HepG2 (cell line): ENCODE data around the gene GNPAT. TPM values are rescaled to one million over a fixed set of nuclear protein-coding genes. Genes with fewer than 3 reads are reported as not detected.

Experiments used
- ATAC-seq: fragments of 200-7000 bp; cut with Tn5 transposase; 3 replicates; pipeline ENCODE4 v1.9.1; 2020; ENCODE audit warnings: mild to moderate bottlenecking, moderate library complexity
- BruUV-seq: library from RNA; stranded (reverse); fragments of 400-500 nt; replicated peaks from 2 replicates; lab custom pipeline; 2021; lab: Mats Ljungman, UMichigan
- CTCF ChIA-PET: fragments of 300-600 bp; formaldehyde crosslinking; extraction: SDS; loops from one replicate; lab custom pipeline; 2021; ENCODE audit warnings: low total read pairs, inconsistent platforms, low intra/inter-chr PET ratio; lab: Yijun Ruan, JAX
- POLR2A ChIA-PET: fragments of 350-600 bp; sonication (Branson Sonifier 250); formaldehyde crosslinking; loops from one replicate; lab custom pipeline; 2020; ENCODE audit warnings: antibody characterized with exemption, inconsistent platforms; lab: Yijun Ruan, JAX
- DNase-seq: peaks from one replicate; pipeline ENCODE4 v3.0.0-alpha.2; 2015; ENCODE audit warnings: low spot score
- FAIRE-seq: peaks from 3 replicates; lab custom pipeline; 2011; peaks lifted over from hg19 to GRCh38; lab: Jason Lieb, UNC
- H2AFZ ChIP-seq: one replicate; pipeline ENCODE4 v1.6.1; 2011; ENCODE audit warnings: low read length, inconsistent platforms
- H3K27ac ChIP-seq: fragments of 300-600 bp; 3 replicates; pipeline ENCODE4 v1.8.0; 2011; ENCODE audit warnings: mixed run types, mild to moderate bottlenecking, mixed read lengths, low read length, inconsistent platforms; ENCODE audit not compliant: insufficient read depth; ENCODE audit errors: extremely low read length
- H3K27me3 ChIP-seq, 2 experiments: fragments of 200-600 bp in 1 of 2; 2 replicates in 1 of 2; 3 replicates in 1 of 2; pipeline versions ENCODE4 v1.6.0 to v1.8.0; 2011; ENCODE audit warnings: low read length in 2 of 2, mild to moderate bottlenecking in 2 of 2, moderate library complexity in 2 of 2, inconsistent platforms in 1 of 2; ENCODE audit not compliant: insufficient read depth in 2 of 2, control insufficient read depth in 1 of 2
- H3K36me3 ChIP-seq, 2 experiments: fragments of 200-600 bp in 1 of 2; replicated peaks in 1 of 2; 2 replicates in 1 of 2; 3 replicates in 1 of 2; pipeline versions ENCODE4 v1.5.1 to v1.8.0; 2011; ENCODE audit warnings: low read length in 2 of 2, inconsistent platforms in 1 of 2; ENCODE audit not compliant: insufficient read depth in 2 of 2, control insufficient read depth in 1 of 2
- H3K4me1 ChIP-seq: 2 replicates; pipeline ENCODE4 v1.5.1; 2012; ENCODE audit warnings: low read length, inconsistent platforms; ENCODE audit not compliant: insufficient read depth
- H3K4me2 ChIP-seq: 2 replicates; pipeline ENCODE4 v1.6.0; 2011; ENCODE audit warnings: low read depth, low read length, inconsistent platforms
- H3K4me3 ChIP-seq, 3 experiments: fragments of 200-600 bp in 1 of 3; sonication (generic), shearing (Covaris generic) in 1 of 3; replicated peaks in 1 of 3; 2 replicates each; pipeline ENCODE4 v1.5.1; 2011 to 2016; ENCODE audit warnings: low read length in 3 of 3, inconsistent platforms in 2 of 3, low read depth in 2 of 3, mild to moderate bottlenecking in 2 of 3, control low read depth in 1 of 3, mixed read lengths in 1 of 3; ENCODE audit not compliant: insufficient read depth in 1 of 3
- H3K79me2 ChIP-seq: one replicate; pipeline ENCODE4 v1.6.1; 2011; ENCODE audit warnings: low read length, inconsistent platforms; ENCODE audit not compliant: insufficient read depth
- H3K9ac ChIP-seq: 2 replicates; pipeline ENCODE4 v1.6.0; 2011; ENCODE audit warnings: mild to moderate bottlenecking, low read depth, low read length, inconsistent platforms; ENCODE audit not compliant: insufficient read depth
- H3K9me3 ChIP-seq: 2 replicates; pipeline ENCODE4 v1.5.1; 2012; ENCODE audit warnings: mild to moderate bottlenecking, low read length
- H4K20me1 ChIP-seq: 2 replicates; pipeline ENCODE4 v1.6.0; 2011; ENCODE audit warnings: inconsistent platforms, mild to moderate bottlenecking, low read length, moderate library complexity; ENCODE audit not compliant: insufficient read depth
- ETS1 ChIP-seq: sonication (generic); formaldehyde crosslinking; IDR thresholded peaks from 2 replicates; pipeline ENCODE4 v1.4.0; 2020; ENCODE audit warnings: missing genetic modification reagents
- GLI4 ChIP-seq: sonication (generic); formaldehyde crosslinking; IDR thresholded peaks from 2 replicates; pipeline ENCODE4 v1.5.1; 2020; ENCODE audit warnings: missing genetic modification reagents, mild to moderate bottlenecking, moderate library complexity, borderline replicate concordance
- HNF4A ChIP-seq: sonication (generic); formaldehyde crosslinking; IDR thresholded peaks from 2 replicates; pipeline ENCODE4 v1.4.0; 2020; ENCODE audit warnings: missing genetic modification reagents
- KLF12 ChIP-seq: sonication (generic); formaldehyde crosslinking; IDR thresholded peaks from 2 replicates; pipeline ENCODE4 v1.4.0; 2020; ENCODE audit warnings: missing genetic modification reagents, borderline replicate concordance
- MIXL1 ChIP-seq: IDR thresholded peaks from 2 replicates; pipeline ENCODE4 v1.6.1; 2016
- PITX1 ChIP-seq: sonication (generic); formaldehyde crosslinking; IDR thresholded peaks from 2 replicates; pipeline ENCODE4 v1.5.1; 2020; ENCODE audit warnings: mild to moderate bottlenecking, missing genetic modification reagents
- STAT6 ChIP-seq: sonication (generic); formaldehyde crosslinking; IDR thresholded peaks from 2 replicates; pipeline ENCODE4 v1.4.0; 2020; ENCODE audit warnings: missing genetic modification reagents, mild to moderate bottlenecking, borderline replicate concordance
- YEATS2 ChIP-seq: sonication (generic); formaldehyde crosslinking; IDR thresholded peaks from 2 replicates; pipeline ENCODE4 v1.4.0; 2020; ENCODE audit warnings: missing genetic modification reagents, borderline replicate concordance
- ZMYM2 ChIP-seq: sonication (generic); formaldehyde crosslinking; IDR thresholded peaks from 2 replicates; pipeline ENCODE4 v1.8.0; 2022; ENCODE audit warnings: mild to moderate bottlenecking, missing genetic modification reagents
- ZNF143 ChIP-seq: sonication (generic); formaldehyde crosslinking; IDR thresholded peaks from 2 replicates; pipeline ENCODE4 v1.4.0; 2020; ENCODE audit warnings: missing genetic modification reagents
- ZNF460 ChIP-seq: sonication (generic); formaldehyde crosslinking; IDR thresholded peaks from 2 replicates; pipeline ENCODE4 v1.5.1; 2020; ENCODE audit warnings: missing genetic modification reagents, mild to moderate bottlenecking, borderline replicate concordance
- ZNF670 ChIP-seq: sonication (generic); formaldehyde crosslinking; IDR thresholded peaks from 2 replicates; pipeline ENCODE4 v1.8.0; 2022; ENCODE audit warnings: mild to moderate bottlenecking, missing genetic modification reagents, borderline replicate concordance
- WGBS: methylation state at CpG from one replicate; pipeline ENCODE4 v1.1.6; 2017; ENCODE audit warnings: low lambda C conversion rate; 5-methylcytosine and 5-hydroxymethylcytosine counted together
- in situ Hi-C: cut with HindIII; loops from 2 replicates; pipeline ENCODE4 v1.10.0; 2017; ENCODE audit warnings: low pct_unique_long_range_greater_than_20kb; ENCODE audit not compliant: extremely low pct_ligation_motif_present
- intact Hi-C: fragments of 100-400 bp; cut with micrococcal nuclease; formaldehyde crosslinking; loops from one replicate; pipeline ENCODE4 v1.10.0; 2022; ENCODE audit not compliant: unreplicated experiment
- polyA plus RNA-seq, 8 experiments: library from polyadenylated mRNA; depleted of rRNA in 3 of 8; stranded (reverse) in 7 of 8; unstranded in 1 of 8; fragments of >200 nt; fragmentation: Illumina TruSeq in 4 of 8; extraction: Trizol in 4 of 8; gene quantifications; 2 replicates each; pipeline versions ENCODE4 v1.2.1 to v1.2.3, GENCODE V29; 2011 to 2016; ENCODE audit warnings: low read depth in 4 of 8, missing spikeins in 1 of 8, mixed read lengths in 1 of 8; ENCODE audit not compliant: insufficient read depth in 1 of 8
- total RNA-seq, 5 experiments: library from RNA; depleted of rRNA; stranded (reverse); fragments of >200 nt; fragmentation: Illumina TruSeq; extraction: Trizol; gene quantifications; 2 replicates each; pipeline ENCODE4 v1.2.3, GENCODE V29; 2016; ENCODE audit warnings: low read depth in 1 of 5
- TF ChIP-seq, protein P1 (sequence below), 2 experiments: fragments of 450-650 bp in 1 of 2; sonication (generic) in 1 of 2; formaldehyde crosslinking; IDR thresholded peaks; 2 replicates each; pipeline versions ENCODE4 v1.5.0 to v1.8.0; 2020 to 2022; ENCODE audit warnings: mild to moderate bottlenecking in 1 of 2, missing genetic modification reagents in 1 of 2
- TF ChIP-seq, protein P2 (sequence below): sonication (generic); formaldehyde crosslinking; conservative IDR thresholded peaks from 2 replicates; pipeline ENCODE4 v1.4.0; 2020; ENCODE audit warnings: missing genetic modification reagents

Gene GNPAT
- total and polyA plus RNA-seq, 2 of the 13 experiments (the other 11 are each of a cell fraction or from before 2014, with no cell fraction given): 58.3 to 114 TPM

DNA sequence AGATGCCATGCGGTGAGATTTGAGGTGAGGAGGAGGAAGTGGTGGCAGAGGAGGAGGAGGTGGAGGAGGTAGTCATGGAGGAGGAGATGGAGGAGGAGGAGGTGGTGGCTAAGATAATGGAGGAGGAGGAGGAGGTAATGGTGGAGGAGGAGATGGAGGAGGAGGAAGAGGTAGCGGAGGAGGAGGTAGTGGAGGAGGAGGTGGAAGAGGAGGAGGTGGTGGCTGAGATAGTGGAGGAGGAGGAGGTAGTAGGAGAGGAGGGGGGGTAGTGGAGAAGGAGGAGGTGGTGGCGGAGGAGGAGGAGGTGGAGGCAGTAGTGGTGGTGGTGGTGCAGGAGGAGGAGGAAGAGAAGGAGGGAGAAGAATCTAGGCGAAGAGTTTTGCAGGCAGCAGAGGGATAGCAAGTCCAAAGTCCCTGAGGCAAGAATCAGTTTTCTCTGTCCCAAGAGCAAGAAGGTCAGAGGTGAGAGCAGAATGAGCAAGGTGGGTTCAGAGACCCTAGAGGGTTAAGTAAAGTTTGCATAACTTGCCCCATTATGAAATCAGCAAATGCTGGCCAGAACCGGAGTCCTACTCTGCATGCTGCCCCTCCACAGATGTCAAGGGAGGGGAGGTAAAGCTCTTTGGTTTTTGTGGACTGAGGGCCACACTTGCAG is 38.9 kb upstream of the GNPAT start (continued):
- TF ChIP-seq, protein P1, sequence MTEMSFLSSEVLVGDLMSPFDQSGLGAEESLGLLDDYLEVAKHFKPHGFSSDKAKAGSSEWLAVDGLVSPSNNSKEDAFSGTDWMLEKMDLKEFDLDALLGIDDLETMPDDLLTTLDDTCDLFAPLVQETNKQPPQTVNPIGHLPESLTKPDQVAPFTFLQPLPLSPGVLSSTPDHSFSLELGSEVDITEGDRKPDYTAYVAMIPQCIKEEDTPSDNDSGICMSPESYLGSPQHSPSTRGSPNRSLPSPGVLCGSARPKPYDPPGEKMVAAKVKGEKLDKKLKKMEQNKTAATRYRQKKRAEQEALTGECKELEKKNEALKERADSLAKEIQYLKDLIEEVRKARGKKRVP (CRISPR knock-in tag; IDR thresholded peaks at IDR 0.05): peak in 1 of 2 experiments; percentile 58; a peak in 2 of 4 replicates
- TF ChIP-seq HNF4A (CRISPR knock-in tag): peak; percentile 76
- TF ChIP-seq ETS1 (CRISPR knock-in tag): no peak
- TF ChIP-seq ZNF670 (CRISPR knock-in tag): no peak
- TF ChIP-seq MIXL1 (CRISPR knock-in tag): no peak
- no peak for TF ChIP-seq YEATS2

DNA sequence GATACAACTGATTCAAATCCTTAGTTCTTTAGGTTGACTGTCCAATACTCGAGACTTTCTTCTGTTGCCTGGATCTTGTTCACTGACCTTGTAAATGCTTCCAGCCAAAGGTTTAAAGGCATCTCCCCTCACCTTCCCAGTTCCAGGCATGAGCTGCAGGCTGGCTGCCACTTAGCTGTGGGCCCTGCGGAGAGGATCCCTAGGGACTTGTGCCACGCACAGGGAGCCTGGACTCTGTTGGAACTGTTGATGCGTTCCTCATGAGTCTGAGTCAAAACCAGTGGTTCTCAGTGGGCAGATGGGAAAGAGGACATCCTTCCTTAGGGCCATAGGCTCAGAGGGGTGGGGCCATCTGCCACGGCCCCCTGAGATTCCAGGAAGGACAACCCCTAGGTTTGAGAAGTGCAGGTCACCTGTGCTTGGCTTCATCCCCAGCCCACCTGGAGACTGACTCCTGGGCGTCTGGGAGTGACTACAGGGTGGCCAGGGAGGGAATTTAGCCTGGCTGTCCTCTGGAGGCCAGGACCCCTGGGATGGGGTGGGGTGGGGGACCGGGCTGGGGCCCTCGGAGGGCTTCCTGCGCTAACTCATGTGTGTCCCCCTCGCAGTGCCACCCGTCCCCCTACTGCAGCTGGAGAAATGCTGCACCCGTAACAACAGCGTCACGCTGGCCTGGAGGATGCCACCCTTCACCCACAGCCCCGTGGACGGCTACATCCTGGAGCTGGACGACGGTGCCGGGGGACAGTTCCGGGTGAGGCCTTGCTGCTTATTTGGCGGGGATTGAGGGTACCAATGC is 37.6 kb upstream of the GNPAT start:
- Histone ChIP-seq H3K4me1 (peaks cover 32% of the 10 kb centered on the region), H3K9me3 (no peaks in the 10 kb centered on the region), H3K79me2 (no peaks in the 10 kb centered on the region), H3K4me3 (no peak overlapping the region), H3K4me2 (no peak overlapping the region), H3K36me3 (no peaks in the 10 kb centered on the region), H3K27me3 (peaks cover 3 to 39% of the 10 kb centered on the region in 2 experiments; a peak in 2 of 5 replicates), H3K27ac (no peak overlapping the region), H3K9ac (no peak overlapping the region), H2AFZ (no peak overlapping the region), H4K20me1 (no peaks in the 10 kb centered on the region)
- in situ Hi-C loops (loop anchor here (25.0 kb wide), 2 partner anchors 416 to 566 kb away; partner anchors contain the start of gene COG2), intact Hi-C loops (no loop called here)
- DNase-seq (no peak), FAIRE-seq (no peak), ATAC-seq (no peak)
- BruUV-seq: no TSS peak
- POLR2A ChIA-PET: no interaction called here
- 68% methylated on average over 5 of the region's 21 CpGs for WGBS
- CTCF ChIA-PET: no interaction called here
- TF ChIP-seq PITX1 (CRISPR knock-in tag) (no peak), ZMYM2 (CRISPR knock-in tag) (no peak), ZNF143 (no peak), STAT6 (CRISPR knock-in tag) (no peak), ZNF460 (CRISPR knock-in tag) (no peak), GLI4 (CRISPR knock-in tag) (no peak), KLF12 (CRISPR knock-in tag) (no peak)
- TF ChIP-seq, protein P2, sequence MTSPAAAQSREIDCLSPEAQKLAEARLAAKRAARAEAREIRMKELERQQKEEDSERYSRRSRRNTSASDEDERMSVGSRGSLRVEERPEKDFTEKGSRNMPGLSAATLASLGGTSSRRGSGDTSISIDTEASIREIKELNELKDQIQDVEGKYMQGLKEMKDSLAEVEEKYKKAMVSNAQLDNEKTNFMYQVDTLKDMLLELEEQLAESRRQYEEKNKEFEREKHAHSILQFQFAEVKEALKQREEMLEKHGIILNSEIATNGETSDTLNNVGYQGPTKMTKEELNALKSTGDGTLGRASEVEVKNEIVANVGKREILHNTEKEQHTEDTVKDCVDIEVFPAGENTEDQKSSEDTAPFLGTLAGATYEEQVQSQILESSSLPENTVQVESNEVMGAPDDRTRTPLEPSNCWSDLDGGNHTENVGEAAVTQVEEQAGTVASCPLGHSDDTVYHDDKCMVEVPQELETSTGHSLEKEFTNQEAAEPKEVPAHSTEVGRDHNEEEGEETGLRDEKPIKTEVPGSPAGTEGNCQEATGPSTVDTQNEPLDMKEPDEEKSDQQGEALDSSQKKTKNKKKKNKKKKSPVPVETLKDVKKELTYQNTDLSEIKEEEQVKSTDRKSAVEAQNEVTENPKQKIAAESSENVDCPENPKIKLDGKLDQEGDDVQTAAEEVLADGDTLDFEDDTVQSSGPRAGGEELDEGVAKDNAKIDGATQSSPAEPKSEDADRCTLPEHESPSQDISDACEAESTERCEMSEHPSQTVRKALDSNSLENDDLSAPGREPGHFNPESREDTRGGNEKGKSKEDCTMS (CRISPR knock-in tag): no peak
